ENCODE results near the gene CEL. TPM values are rescaled to one million over a fixed set of nuclear protein-coding genes. Genes with fewer than 3 reads are reported as not detected.

CEL gene
- total and polyA plus RNA-seq, 5 donors from 2014 or later: 0.37 TPM; not detected in 4

DNA sequence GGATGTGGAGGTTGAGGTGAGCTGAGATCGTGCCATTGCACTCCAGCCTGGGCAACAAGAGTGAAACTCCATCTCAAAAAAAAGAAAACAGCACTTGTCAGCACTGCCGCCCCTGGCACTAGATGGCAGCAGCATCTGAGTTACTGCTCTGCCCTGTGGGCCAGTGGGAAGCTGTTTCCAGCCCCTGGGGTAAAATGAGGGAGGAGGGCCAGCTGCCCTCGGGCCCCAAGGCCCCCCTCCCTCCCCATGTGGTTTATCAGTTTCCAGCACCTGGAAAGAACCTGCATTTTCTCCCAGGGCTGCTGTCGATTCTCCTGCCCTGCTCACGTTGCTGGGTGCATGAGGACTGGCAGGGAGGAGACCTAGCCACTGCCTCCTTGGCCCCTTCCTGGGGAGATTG, 13.2 kb upstream of the CEL start:
- DNase-seq (peak in 2 of 3 donors; percentile 24 to 71), ATAC-seq (ENCODE audit: low read depth in 2 of 2) (peak in 1 of 2 donors; percentile 50)
- Histone ChIP-seq H3K27ac (ENCODE audit: insufficient read depth, low read length, poor library complexity, severe bottlenecking) (no peak overlapping the region), H3K27me3 (ENCODE audit: control insufficient read depth, insufficient read depth, low read length) (no peaks in the 10 kb centered on the region), H3K4me1 (ENCODE audit: control insufficient read depth, insufficient read depth, low read length, poor library complexity, severe bottlenecking) (no peaks in the 10 kb centered on the region), H3K4me3 (ENCODE audit: low read depth, low read length) (no peak overlapping the region), H3K9me3 (ENCODE audit: control insufficient read depth in 2 of 2, low read length in 2 of 2) (no peaks in the 10 kb centered on the region), H3K36me3 (ENCODE audit: control insufficient read depth, insufficient read depth, low read length) (peaks cover 79% of the 10 kb centered on the region)
- no peak overlapping the region for H3K4me3 Mint-ChIP-seq
- no peaks in the 10 kb centered on the region for H3K9me3 Mint-ChIP-seq
- no peaks in the 10 kb centered on the region for H3K27me3 Mint-ChIP-seq
- H3K4me1 Mint-ChIP-seq: peaks cover 0 to 4% (median under 1%) of the 10 kb centered on the region in 4 donors
- peaks cover 43% of the 10 kb centered on the region for H3K36me3 Mint-ChIP-seq
- no peak overlapping the region for H3K27ac Mint-ChIP-seq

DNA sequence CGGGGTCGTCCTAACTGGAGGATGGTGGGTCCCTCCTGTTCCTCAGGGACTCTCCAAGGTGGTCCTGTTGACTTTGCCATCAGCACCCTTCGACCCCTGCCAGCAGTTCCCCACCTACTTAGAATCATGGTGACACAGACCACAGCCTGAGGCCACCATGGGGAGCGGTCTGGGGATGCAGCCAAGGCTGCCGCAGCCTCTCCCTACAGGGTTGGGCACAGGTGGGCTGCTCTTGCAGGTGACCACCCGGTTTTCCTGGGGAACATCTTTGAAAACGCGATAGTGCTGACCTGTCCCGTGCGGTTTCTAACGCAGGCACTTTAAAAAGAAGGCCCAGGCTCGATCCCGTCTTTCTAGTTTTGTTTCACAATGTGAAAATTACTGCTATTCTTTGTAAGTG, 12.7 kb upstream of the CEL start:
- Histone ChIP-seq H3K27ac (ENCODE audit: insufficient read depth, low read length, poor library complexity, severe bottlenecking) (no peak overlapping the region), H3K27me3 (ENCODE audit: control insufficient read depth, insufficient read depth, low read length) (no peaks in the 10 kb centered on the region), H3K36me3 (ENCODE audit: control insufficient read depth, insufficient read depth, low read length) (peaks cover 80% of the 10 kb centered on the region), H3K4me1 (ENCODE audit: control insufficient read depth, insufficient read depth, low read length, poor library complexity, severe bottlenecking) (no peaks in the 10 kb centered on the region), H3K4me3 (ENCODE audit: low read depth, low read length) (no peak overlapping the region), H3K9me3 (ENCODE audit: control insufficient read depth in 2 of 2, low read length in 2 of 2) (no peaks in the 10 kb centered on the region)
- no peak overlapping the region for H3K27ac Mint-ChIP-seq
- H3K9me3 Mint-ChIP-seq: no peaks in the 10 kb centered on the region
- H3K4me3 Mint-ChIP-seq: no peak overlapping the region
- H3K27me3 Mint-ChIP-seq: no peaks in the 10 kb centered on the region
- peaks cover 47% of the 10 kb centered on the region for H3K36me3 Mint-ChIP-seq
- H3K4me1 Mint-ChIP-seq: peaks cover 0 to 4% (median under 1%) of the 10 kb centered on the region in 4 donors
- no peak for ATAC-seq (ENCODE audit: low read depth in 2 of 2)
- no peak for DNase-seq

DNA sequence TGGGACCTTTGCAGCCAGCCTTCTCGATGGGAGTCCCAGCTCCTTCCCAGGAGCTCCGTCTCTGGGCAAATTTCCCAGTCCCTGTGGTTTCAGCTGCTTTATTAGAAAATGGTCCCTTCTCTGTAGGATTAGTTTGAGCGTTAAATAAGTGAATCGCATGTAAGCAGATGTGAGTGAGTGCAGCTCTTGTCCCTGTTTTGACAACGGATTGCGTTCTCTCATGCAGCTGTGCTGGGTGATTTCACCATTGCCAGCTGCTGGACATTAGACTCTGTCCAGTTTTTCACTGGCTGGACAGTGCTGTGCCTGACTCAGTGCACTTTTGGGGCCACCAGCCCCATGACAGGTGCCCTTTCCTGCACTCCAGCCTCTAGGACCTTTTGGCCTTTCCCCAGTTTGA, 11.6 kb upstream of the CEL start:
- Mint-ChIP-seq H3K4me3 (no peak overlapping the region), H3K27me3 (no peaks in the 10 kb centered on the region), H3K9me3 (no peaks in the 10 kb centered on the region), H3K4me1 (peaks cover 0 to 4% (median under 1%) of the 10 kb centered on the region in 4 donors), H3K27ac (peak overlapping the region in 1 of 3 donors; percentile 23), H3K36me3 (peaks cover 40% of the 10 kb centered on the region)
- Histone ChIP-seq H3K27me3 (ENCODE audit: control insufficient read depth, insufficient read depth, low read length) (no peaks in the 10 kb centered on the region), H3K4me1 (ENCODE audit: control insufficient read depth, insufficient read depth, low read length, poor library complexity, severe bottlenecking) (no peaks in the 10 kb centered on the region), H3K27ac (ENCODE audit: insufficient read depth, low read length, poor library complexity, severe bottlenecking) (no peak overlapping the region), H3K4me3 (ENCODE audit: low read depth, low read length) (no peak overlapping the region), H3K9me3 (ENCODE audit: control insufficient read depth in 2 of 2, low read length in 2 of 2) (no peaks in the 10 kb centered on the region), H3K36me3 (ENCODE audit: control insufficient read depth, insufficient read depth, low read length) (peaks cover 81% of the 10 kb centered on the region)
- DNase-seq: no peak
- ATAC-seq (ENCODE audit: low read depth in 2 of 2): no peak

DNA sequence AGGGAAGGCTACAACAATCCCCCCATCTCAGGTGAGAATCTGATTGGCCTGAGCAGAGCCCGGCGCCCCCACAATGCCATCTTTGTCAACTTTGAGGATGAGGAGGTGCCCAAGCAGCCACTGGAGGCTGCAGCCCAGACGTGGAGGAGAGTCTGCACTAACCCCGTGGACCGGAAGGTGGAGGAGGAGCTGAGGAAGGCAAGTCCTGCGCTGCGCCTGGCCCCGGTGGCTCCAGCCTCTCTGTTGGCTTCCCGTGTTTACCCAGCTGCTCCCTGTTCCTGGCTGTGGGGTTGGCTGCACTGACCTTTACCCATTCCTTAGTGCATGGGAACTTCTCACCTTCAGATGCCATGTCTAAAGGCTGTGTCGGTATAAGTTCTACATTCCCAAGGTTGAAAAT, 11.0 kb upstream of the CEL start:
- H3K9me3 Mint-ChIP-seq: no peaks in the 10 kb centered on the region
- no peaks in the 10 kb centered on the region for H3K4me1 ChIP-seq (ENCODE audit: control insufficient read depth, insufficient read depth, low read length, poor library complexity, severe bottlenecking)
- no peaks in the 10 kb centered on the region for H3K27me3 Mint-ChIP-seq
- peaks cover 0 to 4% (median under 1%) of the 10 kb centered on the region in 4 donors for H3K4me1 Mint-ChIP-seq
- peaks cover 79% of the 10 kb centered on the region for H3K36me3 ChIP-seq (ENCODE audit: control insufficient read depth, insufficient read depth, low read length)
- H3K9me3 ChIP-seq (ENCODE audit: control insufficient read depth in 2 of 2, low read length in 2 of 2): no peaks in the 10 kb centered on the region
- H3K4me3 Mint-ChIP-seq: no peak overlapping the region
- DNase-seq (no peak), ATAC-seq (ENCODE audit: low read depth in 2 of 2) (no peak)
- H3K36me3 Mint-ChIP-seq: peaks cover 41% of the 10 kb centered on the region
- H3K27ac ChIP-seq (ENCODE audit: insufficient read depth, low read length, poor library complexity, severe bottlenecking): no peak overlapping the region
- H3K27ac Mint-ChIP-seq: no peak overlapping the region
- H3K27me3 ChIP-seq (ENCODE audit: control insufficient read depth, insufficient read depth, low read length): no peaks in the 10 kb centered on the region
- no peak overlapping the region for H3K4me3 ChIP-seq (ENCODE audit: low read depth, low read length)

DNA sequence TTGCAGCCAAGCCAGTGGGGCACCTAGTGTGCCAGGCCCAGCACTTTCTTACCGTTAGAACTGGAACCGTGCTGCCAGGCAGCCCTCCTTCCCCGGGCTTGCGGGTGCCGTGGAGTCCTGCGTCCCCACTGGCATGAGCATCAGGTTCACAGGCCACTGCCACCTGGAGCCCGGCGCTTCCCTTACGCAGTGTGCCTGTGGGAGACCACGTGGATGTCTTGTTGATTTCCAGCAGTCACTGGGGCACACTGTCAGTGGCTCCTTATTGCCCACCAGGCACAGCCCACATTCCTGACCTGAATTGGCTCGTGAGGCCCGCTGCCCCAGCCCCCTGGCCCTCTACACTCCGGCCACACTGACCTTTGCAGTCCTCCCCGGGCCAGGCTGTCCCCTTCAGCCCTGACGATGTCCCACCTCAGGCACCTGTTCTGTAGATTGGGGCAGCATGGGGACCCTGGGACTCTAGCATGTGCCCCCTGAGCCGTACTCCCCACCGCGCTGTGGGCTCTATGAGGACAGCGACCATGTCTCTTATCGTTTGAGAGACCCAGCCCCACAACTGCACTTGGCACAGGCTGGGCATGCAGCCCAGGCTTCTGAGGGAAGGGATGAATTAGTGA, 10.4 kb upstream of the CEL start:
- Histone ChIP-seq H3K4me3 (ENCODE audit: low read depth, low read length) (no peak overlapping the region), H3K27ac (ENCODE audit: insufficient read depth, low read length, poor library complexity, severe bottlenecking) (no peak overlapping the region), H3K4me1 (ENCODE audit: control insufficient read depth, insufficient read depth, low read length, poor library complexity, severe bottlenecking) (no peaks in the 10 kb centered on the region), H3K36me3 (ENCODE audit: control insufficient read depth, insufficient read depth, low read length) (peaks cover 80% of the 10 kb centered on the region), H3K9me3 (ENCODE audit: control insufficient read depth in 2 of 2, low read length in 2 of 2) (no peaks in the 10 kb centered on the region), H3K27me3 (ENCODE audit: control insufficient read depth, insufficient read depth, low read length) (no peaks in the 10 kb centered on the region)
- no peak overlapping the region for H3K27ac Mint-ChIP-seq
- no peaks in the 10 kb centered on the region for H3K27me3 Mint-ChIP-seq
- DNase-seq (no peak), ATAC-seq (ENCODE audit: low read depth in 2 of 2) (no peak)
- peaks cover 0 to 6% (median 3%) of the 10 kb centered on the region in 4 donors for H3K4me1 Mint-ChIP-seq
- no peaks in the 10 kb centered on the region for H3K9me3 Mint-ChIP-seq
- H3K4me3 Mint-ChIP-seq: no peak overlapping the region
- peaks cover 41% of the 10 kb centered on the region for H3K36me3 Mint-ChIP-seq

DNA sequence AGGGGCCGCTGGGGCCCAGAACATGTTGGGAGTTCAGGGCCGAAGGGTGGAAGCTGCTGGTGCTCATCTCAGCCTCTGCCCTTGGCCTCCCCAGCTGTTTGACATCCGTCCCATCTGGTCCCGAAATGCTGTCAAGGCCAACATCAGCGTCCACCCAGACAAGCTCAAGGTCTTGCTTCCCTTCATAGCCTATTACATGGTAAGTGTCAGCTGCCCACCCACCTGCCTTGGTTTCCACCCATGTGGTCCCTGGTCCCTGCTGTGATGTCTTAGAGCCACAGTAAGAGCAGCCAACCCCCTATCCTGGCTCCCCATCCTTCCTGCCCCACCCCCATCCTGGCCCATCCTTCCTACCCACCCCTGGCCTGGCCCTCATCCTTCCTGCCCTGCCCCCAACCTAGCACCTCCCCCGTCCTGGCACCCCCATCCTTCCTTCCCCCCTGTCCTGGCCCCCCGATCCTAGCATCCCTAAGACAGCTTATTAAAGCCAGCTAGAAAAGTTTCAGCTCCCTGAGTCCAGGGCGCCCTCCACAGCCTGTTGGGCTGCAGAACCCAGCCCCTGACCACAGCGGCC, 9.7 kb upstream of the CEL start:
- Histone ChIP-seq H3K27ac (ENCODE audit: insufficient read depth, low read length, poor library complexity, severe bottlenecking) (no peak overlapping the region), H3K4me3 (ENCODE audit: low read depth, low read length) (no peak overlapping the region), H3K27me3 (ENCODE audit: control insufficient read depth, insufficient read depth, low read length) (no peaks in the 10 kb centered on the region), H3K36me3 (ENCODE audit: control insufficient read depth, insufficient read depth, low read length) (peaks cover 76% of the 10 kb centered on the region), H3K9me3 (ENCODE audit: control insufficient read depth in 2 of 2, low read length in 2 of 2) (no peaks in the 10 kb centered on the region), H3K4me1 (ENCODE audit: control insufficient read depth, insufficient read depth, low read length, poor library complexity, severe bottlenecking) (peaks cover 5% of the 10 kb centered on the region)
- Mint-ChIP-seq H3K36me3 (peaks cover 37% of the 10 kb centered on the region), H3K4me1 (peaks cover 0 to 10% (median 3%) of the 10 kb centered on the region in 4 donors), H3K27ac (no peak overlapping the region), H3K4me3 (no peak overlapping the region), H3K27me3 (no peaks in the 10 kb centered on the region), H3K9me3 (no peaks in the 10 kb centered on the region)
- ATAC-seq (ENCODE audit: low read depth in 2 of 2) (no peak), DNase-seq (no peak)

DNA sequence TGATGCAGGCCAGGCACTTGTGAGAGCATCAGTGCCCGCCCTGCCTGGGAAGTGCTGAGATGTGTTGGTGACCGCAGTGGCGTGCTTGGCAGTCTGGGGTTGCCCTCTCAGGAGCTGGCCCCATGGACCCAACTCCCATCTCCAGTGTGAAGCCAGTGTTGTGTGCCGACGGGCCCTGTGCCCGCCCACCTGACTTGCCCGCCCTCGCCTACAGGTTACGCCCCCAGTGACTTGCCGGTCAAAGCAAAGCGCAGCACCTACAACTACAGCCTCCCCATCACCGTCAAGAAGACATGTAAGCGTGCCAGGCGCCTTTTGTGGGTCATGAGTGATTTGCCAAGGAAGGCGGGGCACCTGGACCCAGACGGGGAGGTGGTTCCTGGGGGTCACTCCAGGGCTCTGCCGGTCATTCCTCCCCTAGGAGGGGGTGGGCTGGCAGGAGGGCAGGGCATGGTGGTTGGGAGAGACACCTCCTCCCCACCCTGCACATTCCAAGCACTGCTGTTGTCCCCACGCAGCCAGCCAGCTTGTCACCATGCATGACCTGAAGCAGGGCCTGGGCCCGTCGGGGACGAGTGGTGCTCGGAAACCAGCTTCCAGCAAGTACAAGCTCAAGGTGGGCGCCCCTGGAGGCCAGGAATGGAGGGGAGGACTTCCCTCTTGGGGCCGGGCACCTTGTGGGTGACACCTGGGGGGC, 7.4 kb upstream of the CEL start:
- no peak overlapping the region for H3K4me3 Mint-ChIP-seq
- no peak for ATAC-seq (ENCODE audit: low read depth in 2 of 2)
- peaks cover 40% of the 10 kb centered on the region for H3K36me3 Mint-ChIP-seq
- H3K27me3 ChIP-seq (ENCODE audit: control insufficient read depth, insufficient read depth, low read length): no peaks in the 10 kb centered on the region
- H3K4me1 ChIP-seq (ENCODE audit: control insufficient read depth, insufficient read depth, low read length, poor library complexity, severe bottlenecking): peaks cover 22% of the 10 kb centered on the region
- no peaks in the 10 kb centered on the region for H3K27me3 Mint-ChIP-seq
- H3K9me3 Mint-ChIP-seq: peaks cover 0 to 1% (median 0%) of the 10 kb centered on the region in 7 donors
- H3K36me3 ChIP-seq (ENCODE audit: control insufficient read depth, insufficient read depth, low read length): peaks cover 62% of the 10 kb centered on the region
- no peak overlapping the region for H3K27ac Mint-ChIP-seq
- DNase-seq: no peak
- H3K9me3 ChIP-seq (ENCODE audit: control insufficient read depth in 2 of 2, low read length in 2 of 2): no peaks in the 10 kb centered on the region
- no peak overlapping the region for H3K27ac ChIP-seq (ENCODE audit: insufficient read depth, low read length, poor library complexity, severe bottlenecking)
- H3K4me3 ChIP-seq (ENCODE audit: low read depth, low read length): no peak overlapping the region
- H3K4me1 Mint-ChIP-seq: peaks cover 7 to 27% (median 19%) of the 10 kb centered on the region in 4 donors

Data from CD4-positive, CD25-positive, alpha-beta regulatory T cell (primary cell).